ENCODE results near the gene FAM200C.

FAM200C gene

DNA sequence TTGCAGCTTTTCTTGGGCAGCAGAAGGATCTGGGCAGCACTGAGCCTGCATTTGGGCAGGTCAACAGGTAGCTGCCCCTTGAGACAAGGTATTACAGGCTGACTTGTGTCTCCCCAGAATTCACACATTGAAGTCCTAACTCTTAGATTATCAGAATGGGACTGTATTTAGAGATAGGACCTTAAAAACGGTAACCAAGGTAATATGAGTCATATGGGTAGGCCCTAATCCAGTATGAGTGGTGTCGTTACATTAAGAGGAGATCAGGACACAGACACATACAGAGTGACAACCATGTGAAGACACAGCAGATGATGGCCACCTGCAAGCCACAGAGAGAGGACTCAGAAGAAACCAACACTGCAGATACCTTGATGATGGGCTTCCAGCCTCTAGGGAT is 32.6 kb downstream of the FAM200C start:
- no peak for DNase-seq (ENCODE audit: low read depth in 3 of 3)

DNA sequence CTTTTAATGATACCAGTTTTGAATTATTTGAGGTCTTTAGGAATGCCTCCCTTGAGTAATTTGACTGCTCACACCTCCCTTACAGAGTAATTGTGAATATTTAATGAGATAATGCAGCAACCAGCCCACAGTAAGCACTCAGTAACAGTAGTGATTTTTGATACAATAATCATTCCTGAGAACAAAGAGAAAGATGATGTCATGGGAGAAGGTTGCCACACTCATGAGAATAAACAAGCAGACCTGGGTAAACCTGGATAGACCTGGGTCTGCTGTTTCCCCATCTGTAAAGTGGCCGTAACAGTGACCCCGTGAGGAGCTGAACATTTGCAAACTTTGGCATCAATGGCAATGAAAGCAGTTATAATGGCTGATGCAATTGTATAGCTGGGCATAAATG is 33.6 kb downstream of the FAM200C start:
- DNase-seq (ENCODE audit: low read depth in 3 of 3) = no peak

DNA sequence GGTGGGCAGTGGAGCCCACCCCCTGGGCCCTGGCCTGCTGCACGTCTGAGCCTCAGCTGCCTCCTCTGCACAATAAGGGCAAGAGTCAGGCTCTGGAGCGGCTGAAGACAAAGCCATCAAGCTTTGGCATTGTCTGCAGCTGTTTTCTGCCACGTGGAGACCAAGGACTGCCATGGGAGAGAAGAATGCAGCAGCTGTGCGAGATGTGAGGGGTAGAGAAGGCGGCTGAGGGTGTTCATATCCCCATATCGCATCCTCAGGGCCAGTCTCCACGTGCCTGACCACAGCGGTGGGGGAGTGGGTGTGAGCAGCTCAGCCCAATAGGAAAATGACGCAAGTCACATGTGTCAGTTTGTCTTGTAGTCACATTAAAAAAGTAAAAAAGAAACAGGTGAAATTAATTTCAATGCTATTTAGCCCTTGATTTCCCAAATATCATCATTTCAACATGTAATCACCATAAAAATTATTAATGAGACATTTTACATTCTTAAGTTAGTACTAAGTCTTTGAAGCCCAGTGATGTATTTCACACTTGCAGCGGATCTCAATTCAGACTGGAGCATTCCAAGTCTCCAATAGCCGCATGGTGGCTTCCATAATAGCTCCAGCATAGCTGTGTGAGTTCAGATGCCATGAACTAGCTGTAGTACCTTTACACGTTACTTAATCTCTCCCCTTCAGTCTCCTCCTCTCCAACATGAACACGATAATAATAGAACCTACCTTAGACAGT is 36.0 kb downstream of the FAM200C start:
- DNase-seq (ENCODE audit: low read depth in 3 of 3) = no peak

DNA sequence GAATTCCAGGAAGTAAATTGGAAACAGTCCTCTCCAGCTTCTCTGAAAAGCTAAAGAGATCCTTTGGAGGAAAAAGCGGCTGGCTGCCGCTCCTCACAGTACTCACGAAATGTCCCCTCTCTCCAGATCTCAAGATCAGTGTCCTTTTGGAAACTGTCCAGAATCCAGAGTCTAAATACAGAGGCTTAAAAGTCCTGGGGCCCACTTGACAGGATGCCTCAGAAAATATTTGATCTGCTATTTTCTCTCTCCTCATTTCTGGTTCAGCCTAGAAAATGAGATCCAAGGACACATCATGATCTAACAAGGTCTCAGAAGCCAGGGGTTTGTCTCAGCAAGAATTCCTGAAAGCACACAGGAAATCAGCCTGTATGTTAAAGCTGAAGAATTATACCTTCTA is 36.6 kb downstream of the FAM200C start:
- no peak for DNase-seq (ENCODE audit: low read depth in 3 of 3)

DNA sequence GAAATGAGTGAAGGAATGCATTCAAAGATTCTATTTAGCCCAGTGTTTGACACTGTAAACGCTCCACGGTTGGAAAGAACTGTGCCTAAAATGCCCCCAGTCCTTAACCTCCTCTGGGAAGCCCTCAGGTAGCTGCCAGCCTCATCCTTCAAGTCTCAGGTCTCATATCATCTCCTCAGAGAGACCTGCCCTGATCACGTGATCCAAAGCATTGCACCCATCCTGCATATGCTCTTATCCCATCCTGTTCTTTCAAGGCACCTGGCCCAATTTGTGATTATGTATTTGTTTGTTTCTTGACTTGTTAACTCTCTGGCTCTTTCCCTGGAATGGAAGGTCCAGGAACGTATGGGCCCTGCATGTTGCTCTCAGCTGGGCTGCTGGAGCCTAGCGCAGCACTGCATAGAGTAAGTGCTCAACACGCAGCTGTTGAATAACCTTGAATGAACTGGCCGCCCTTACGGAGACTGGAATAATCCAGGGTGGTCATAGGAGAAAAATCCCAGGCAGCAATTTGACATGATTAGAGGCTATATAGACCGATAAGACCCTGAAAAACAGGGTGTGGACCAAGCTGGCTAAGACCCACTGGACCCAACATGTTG is 38.1 kb downstream of the FAM200C start:
- no peak for DNase-seq (ENCODE audit: low read depth in 3 of 3)

DNA sequence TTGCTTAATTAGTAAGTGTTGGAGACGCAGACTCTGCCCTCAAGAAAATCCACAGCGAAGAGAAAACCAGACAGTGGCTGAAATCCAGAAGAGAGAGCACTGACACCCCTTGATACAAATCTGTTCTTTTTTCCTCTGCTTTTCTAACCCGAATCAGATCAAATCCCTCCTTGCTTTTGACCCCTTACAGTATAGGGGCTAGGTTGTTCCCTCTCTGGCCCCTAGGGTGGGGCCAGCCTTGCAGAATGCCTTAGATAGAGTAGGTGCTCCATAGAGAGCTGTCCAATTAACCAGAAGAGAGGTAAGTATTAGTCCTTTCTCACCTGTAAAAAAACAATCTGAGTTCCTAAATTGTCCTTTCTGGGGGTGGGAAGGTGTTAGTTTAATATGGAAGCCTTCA is 39.5 kb downstream of the FAM200C start:
- DNase-seq (ENCODE audit: low read depth in 3 of 3) = no peak

DNA sequence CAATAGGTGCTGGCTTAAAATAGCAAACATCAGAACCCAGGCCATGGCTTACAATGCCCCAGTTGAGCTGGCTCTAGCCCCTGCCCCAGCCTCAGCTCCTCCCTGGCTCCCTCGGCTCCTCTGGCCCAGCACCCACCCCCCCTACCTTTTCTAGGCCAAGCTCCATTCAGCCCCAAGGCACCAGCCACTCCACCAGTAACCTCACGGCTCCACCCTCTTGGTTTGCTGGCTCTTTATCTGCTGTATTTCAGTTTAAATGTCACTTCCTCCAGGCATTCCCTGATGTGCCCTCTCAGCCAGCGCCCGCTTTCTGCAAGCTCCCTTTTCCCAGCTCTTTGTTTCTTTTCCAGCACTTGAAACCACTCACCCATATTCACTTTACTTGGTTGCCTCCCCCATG is 40.0 kb downstream of the FAM200C start:
- no peak for DNase-seq (ENCODE audit: low read depth in 3 of 3)

DNA sequence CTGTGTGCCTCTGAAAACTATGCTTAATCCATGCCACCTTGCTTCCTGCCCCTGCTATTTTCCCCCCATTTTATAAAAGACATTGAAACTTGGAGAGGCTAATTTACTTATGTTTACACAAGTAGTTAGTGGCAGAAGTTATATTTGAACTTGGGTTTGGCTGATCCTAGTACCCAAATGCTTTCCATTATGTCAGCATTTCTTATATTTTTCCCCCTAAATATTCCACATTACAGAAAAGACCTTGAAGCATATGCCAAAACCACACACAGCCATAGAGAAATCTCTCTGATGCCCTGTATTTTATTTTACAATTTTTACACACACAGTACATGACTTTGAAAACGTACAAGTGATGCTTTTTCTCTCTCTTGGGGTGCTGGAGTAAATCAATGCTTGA is 40.6 kb downstream of the FAM200C start:
- DNase-seq (ENCODE audit: low read depth in 3 of 3) = no peak

DNA sequence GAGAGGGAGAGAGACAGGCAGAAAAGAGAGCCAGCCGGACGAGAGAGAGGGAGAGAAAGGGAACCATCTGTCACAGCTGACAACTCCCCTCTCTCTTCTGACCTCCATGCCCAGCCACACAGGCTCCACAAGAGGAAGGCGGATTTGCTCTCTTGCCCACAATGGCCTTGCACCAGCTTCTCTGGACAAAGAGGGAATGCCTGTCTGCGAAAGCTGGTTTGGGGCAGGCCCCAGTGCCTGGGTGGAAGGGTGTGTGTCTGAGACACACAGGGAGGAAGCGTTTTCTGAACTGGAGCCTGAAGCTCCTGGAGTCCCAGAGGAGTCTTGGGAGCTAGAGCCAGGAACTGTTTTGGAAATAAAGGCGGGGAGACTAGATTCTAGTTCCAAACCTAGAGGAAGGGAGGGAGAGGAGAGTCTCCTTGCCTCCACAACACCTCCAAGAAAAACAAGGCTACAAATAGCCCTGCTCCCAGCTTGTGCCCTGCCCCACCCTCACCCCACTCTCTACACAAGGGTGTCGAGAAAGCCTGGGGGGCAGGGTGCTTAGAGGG is 41.9 kb downstream of the FAM200C start:
- DNase-seq (ENCODE audit: low read depth in 3 of 3) = no peak

DNA sequence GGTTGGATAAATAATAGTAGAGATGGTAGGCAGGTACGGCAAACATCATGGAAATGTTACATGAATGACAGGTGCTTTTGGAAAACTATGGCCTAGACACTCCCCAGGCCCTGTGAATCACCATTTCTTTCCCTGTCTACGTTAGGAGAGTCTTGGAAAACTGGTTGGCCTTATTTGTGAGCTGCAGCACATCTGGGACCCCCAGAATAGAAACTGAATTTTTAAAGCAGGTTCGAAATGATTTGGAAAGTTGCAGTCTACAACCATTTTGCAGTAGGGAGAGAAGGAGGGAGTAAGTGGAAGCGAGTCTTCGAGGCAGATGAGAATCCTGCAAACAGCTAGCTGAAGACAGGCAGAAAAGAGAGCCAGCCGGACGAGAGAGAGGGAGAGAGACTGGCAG is 42.5 kb downstream of the FAM200C start:
- DNase-seq (ENCODE audit: low read depth in 3 of 3) = no peak

DNA sequence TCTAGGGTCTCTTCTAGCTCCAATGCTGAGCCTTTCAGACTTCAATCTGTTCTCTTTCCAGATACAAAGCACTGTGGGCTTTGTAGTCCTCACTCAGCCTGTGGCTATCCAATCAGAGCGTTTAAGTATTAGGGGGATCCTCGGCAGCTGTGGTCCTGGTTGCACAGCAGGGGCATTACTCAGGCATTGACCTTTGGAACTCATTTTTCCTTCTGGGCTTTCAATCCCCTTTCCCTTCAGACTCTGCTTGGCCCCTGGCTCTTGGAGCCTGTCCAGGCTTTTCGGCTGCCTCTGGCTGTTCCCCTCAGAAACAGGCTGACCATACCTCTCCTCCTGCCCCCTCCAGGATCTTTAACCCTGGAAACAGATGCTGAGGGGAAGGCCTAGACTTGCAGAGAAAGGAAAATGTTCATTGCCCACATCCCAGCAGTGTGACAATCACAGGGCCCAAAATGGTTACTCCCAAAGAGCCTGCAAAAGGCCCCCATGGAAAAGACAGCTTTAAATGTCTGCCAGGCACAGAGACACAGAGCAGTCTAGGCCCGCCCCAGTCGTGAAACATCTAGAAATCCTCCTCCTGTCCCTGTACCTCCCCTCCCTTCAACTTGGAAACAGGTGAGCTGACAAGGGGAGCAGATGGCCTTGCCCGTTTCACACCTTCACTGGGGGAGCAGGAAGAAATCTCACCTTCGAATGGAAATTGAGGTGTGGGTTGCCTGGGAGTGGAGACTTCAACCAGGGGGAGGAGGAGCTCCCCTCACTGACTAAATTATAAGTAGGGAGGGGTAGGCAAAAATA is 43.1 kb downstream of the FAM200C start:
- DNase-seq (ENCODE audit: low read depth in 3 of 3) = no peak

DNA sequence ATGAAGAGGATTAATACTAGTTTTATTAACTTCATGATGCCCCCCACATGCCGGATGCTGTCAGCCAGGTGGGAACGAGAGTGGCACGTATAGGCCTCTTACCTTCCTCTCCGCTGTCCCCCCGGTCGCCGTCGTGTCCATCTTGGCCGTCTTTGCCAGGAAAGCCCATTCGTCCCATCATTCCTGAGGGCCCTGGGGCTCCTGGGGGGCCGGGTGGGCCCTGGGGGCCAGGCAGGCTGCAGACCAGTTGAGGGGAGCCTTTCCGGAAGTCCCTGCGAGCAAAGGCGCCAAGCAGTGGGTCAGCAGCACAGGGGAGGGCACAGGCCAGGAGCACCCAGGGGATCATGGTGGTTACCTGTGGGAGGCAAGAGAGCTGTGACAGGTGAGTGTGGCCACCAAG is 45.2 kb downstream of the FAM200C start:
- DNase-seq (ENCODE audit: low read depth in 3 of 3) = no peak

DNA sequence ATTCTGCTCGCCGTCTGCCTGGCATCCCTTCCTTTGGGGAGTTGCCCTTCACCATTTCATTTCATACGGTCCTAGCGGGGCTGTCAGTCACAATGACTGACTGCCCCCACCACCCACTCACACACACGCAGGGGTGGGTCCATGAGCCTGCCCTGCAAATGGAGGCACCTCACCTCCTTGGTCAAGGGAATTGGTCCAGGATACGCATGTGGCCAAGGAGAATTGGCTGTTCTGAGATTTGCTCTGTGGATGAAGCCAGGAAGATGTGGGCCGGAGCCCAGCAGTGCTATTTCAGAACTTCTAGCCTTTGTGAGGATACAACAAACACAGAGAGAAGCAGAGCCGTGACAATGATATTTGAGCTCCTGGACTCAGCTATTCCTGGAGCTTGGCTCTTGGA is 46.5 kb downstream of the FAM200C start:
- no peak for DNase-seq (ENCODE audit: low read depth in 3 of 3)

DNA sequence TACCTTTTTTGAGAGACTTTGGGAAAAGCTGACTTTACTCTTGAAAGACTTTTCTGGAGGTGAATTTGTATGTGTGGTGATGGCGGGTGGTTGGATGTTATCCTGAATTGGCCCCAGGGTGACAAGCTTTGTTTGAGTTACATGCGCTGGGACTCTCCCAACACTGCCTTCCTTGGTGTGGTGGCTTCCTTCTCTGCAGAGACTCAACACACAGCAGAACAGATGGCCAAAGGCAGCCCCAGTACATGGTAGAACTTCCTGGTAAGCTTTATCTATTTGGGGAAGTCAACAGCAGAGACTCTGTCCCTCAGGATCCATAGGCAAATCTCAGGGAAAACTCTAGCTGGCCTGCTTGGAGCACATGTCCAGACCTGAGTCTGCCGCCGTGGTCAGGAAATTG is 47.5 kb downstream of the FAM200C start:
- no peak for DNase-seq (ENCODE audit: low read depth in 3 of 3)

DNA sequence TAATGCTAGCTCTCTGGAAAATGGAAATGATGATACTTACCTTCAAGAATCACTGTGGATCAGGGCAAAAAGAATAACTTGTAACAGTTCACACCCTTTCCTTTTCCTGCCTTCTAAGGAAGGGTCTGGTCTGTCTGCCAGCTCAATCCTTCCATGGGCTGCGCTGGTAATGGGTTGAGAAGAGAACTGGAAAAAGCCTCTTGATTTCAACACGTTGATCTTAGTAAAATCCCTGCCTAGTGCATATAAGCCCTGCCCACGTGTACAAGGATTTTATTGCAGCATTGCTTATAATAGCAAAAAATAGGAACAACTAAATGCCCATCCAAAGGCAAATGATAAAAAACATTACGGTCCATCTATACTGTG is 49.9 kb downstream of the FAM200C start:
- DNase-seq (ENCODE audit: low read depth in 3 of 3) = no peak

DNA sequence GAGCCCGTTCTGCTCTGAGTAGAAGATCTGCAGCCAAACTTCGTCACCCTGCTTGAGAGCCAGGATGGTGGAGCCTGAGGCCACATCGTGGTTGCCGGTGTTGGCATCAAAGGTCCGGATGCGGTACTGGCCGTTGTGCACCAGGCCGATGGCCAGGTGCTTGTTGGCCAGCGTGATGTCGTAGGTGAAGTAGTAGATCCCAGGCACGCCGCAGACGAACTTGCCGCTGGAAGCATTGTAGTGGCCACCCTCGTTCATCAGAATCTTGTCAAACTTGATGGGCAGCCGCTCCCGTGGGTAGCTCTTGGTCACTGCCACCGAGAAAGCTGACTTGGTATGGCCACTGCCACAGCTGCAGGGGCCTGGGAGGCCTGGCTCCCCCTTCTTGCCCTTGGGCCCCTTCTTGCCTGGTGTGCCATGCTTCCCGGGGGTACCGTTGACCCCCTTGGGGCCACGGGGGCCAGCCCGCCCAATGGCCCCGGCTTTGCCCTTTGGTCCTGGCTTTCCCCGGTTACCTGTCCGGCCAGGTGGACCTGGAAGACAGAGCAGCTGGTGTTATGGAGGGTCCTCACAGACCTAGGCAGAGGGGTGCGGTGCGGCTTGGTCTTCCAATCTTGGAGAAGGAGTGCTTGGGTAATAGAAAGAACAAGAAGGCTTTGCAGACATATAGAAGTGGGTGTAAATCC is 50.5 kb downstream of the FAM200C start:
- DNase-seq (ENCODE audit: low read depth in 3 of 3) = no peak

DNA sequence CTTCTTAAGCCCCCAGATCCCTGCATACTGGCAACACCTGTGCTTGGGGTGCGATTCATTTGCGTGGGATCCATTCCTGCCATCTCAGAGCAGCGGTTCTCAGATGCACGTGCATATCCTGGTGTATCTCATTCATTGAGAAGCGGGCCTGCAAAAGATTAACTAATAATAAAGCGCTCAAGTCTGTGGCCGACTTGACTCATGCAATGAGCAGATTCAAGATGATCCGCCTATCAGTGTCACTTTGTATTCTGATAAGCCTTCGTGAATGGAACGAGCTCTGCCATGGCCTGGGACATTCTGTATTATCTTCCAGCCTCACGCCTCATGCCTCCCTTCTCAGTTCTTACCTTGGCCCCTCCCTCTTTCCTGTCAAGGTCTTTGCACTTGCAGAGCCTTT is 51.8 kb downstream of the FAM200C start:
- DNase-seq (ENCODE audit: low read depth in 3 of 3) = no peak

DNA sequence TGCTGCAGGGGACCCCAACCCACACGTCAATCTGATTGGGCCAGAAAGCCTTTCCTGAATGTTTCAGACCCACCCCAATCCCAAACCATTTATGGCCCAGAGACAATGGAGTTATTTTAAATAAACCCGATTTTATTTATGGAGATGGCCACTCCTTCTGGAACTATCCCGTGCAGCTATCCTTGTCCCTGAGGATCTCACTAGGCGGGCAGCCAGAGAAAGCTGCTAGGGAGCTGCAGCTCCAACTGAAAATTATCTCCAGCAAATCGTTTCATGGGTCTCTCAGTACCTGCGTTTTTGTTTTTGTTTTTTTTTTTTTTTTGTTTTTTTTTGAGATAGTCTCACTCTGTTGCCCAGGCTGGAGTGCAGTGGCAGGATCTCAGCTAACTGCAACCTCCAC is 52.4 kb downstream of the FAM200C start:
- no peak for DNase-seq (ENCODE audit: low read depth in 3 of 3)

All from stimulated activated CD4-positive, alpha-beta T cell treated with anti-CD3 and anti-CD28 coated beads, TNF-alpha, amount 100 ng/mL, for 48 hours (primary cell).